Smooth muscle cell (in vitro differentiated cells): ENCODE data around the gene FYB2. TPM values are rescaled to one million over a fixed set of nuclear protein-coding genes. Genes with fewer than 3 reads are reported as not detected.

Experiments
- DNase-seq: peaks from one replicate; lab custom pipeline; 2025; ENCODE audit not compliant: unreplicated experiment; lab: John Stamatoyannopoulos, UW
- H2AFZ ChIP-seq: fragments of 200-600 bp; sonication (generic); 2 replicates; pipeline ENCODE4 v1.6.0; 2016; ENCODE audit warnings: antibody characterized with exemption, low read depth, mild to moderate bottlenecking
- H3F3A ChIP-seq: fragments of 200-600 bp; sonication (generic); 2 replicates; pipeline ENCODE4 v1.6.0; 2017; ENCODE audit warnings: antibody characterized with exemption, low read depth
- H3K27ac ChIP-seq: fragments of 200-600 bp; sonication (generic); 2 replicates; pipeline ENCODE4 v1.5.1; 2016; ENCODE audit warnings: low read depth, mild to moderate bottlenecking
- H3K27me3 ChIP-seq: fragments of 200-600 bp; sonication (generic); 2 replicates; pipeline ENCODE4 v1.6.1; 2016; ENCODE audit warnings: low read depth, mild to moderate bottlenecking
- H3K36me3 ChIP-seq: fragments of 200-600 bp; sonication (generic); 2 replicates; pipeline ENCODE4 v1.5.1; 2016; ENCODE audit warnings: low read depth
- H3K4me1 ChIP-seq: fragments of 200-600 bp; sonication (generic); 2 replicates; pipeline ENCODE4 v1.5.1; 2016; ENCODE audit warnings: low read depth
- H3K4me2 ChIP-seq: fragments of 200-600 bp; sonication (generic); 2 replicates; pipeline ENCODE4 v1.6.0; 2016; ENCODE audit warnings: mild to moderate bottlenecking
- H3K4me3 ChIP-seq: fragments of 200-600 bp; sonication (generic); 2 replicates; pipeline ENCODE4 v1.5.1; 2016; ENCODE audit warnings: mild to moderate bottlenecking
- H3K79me2 ChIP-seq: fragments of 200-600 bp; sonication (generic); 2 replicates; pipeline ENCODE4 v1.6.0; 2016; ENCODE audit warnings: low read depth, mild to moderate bottlenecking
- H3K9ac ChIP-seq: fragments of 200-600 bp; sonication (generic); 2 replicates; pipeline ENCODE4 v1.6.0; 2016; ENCODE audit warnings: low read depth
- H3K9me3 ChIP-seq: fragments of 200-600 bp; sonication (generic); replicated peaks from 2 replicates; pipeline ENCODE4 v1.5.1; 2016; ENCODE audit warnings: low read depth
- H4K20me1 ChIP-seq: fragments of 200-600 bp; sonication (generic); 2 replicates; pipeline ENCODE4 v1.6.0; 2016; ENCODE audit warnings: low read depth
- WGBS: methylation state at CpG from one replicate; pipeline ENCODE4 v1.1.7; 2016; ENCODE audit warnings: low lambda C conversion rate; 5-methylcytosine and 5-hydroxymethylcytosine counted together
- polyA plus RNA-seq: library from polyadenylated mRNA; unstranded; fragments of >200 nt; fragmentation: Nextera tagmentation; extraction: Ambion mirVana; gene quantifications from 2 replicates; pipeline ENCODE4 v1.2.1, GENCODE V29; 2016
- total RNA-seq: library from RNA; depleted of rRNA; stranded (reverse); fragments of >200 nt; gene quantifications from 2 replicates; pipeline ENCODE4 v1.2.3, GENCODE V29; 2014
- TF ChIP-seq, protein P1 (sequence below): fragments of 200-600 bp; sonication (generic); IDR thresholded peaks from 2 replicates; pipeline ENCODE4 v1.5.1; 2017; ENCODE audit warnings: borderline replicate concordance, mild to moderate bottlenecking, antibody characterized with exemption; ENCODE audit not compliant: insufficient read depth, poor library complexity, severe bottlenecking

FYB2 gene
- total and polyA plus RNA-seq, 2 experiments from 2014 or later: 0.65 to 3.6 TPM

DNA sequence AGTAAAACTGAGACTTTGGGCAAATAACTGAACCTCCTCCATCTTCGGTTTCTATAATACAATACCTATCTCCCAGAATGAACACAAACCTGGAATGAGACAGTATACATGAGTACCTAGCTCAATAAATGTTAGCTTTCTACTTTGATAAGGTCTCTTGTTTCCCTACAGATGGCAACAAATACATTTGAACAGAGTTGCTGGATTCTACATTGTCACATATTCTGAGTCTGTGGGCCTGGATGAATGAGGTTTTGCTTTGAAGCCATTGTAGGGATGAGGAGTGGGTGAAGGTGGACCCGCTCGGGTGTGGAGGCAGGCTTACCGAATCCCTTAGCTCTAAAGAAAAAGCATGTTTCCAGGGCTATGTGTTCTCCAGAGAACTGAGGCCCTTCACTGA is 13.9 kb upstream of the FYB2 start:
- H3K4me1 ChIP-seq: no peaks in the 10 kb centered on the region
- H3K27me3 ChIP-seq: no peaks in the 10 kb centered on the region
- WGBS: 97% methylated on average over 4 of the region's 4 CpGs
- H3K9me3 ChIP-seq: no peaks in the 10 kb centered on the region
- no peak overlapping the region for H3K4me3 ChIP-seq
- H3K36me3 ChIP-seq: no peaks in the 10 kb centered on the region
- no peaks in the 10 kb centered on the region for H3K79me2 ChIP-seq
- peak overlapping the region; percentile 66 for H3K27ac ChIP-seq
- H4K20me1 ChIP-seq: no peaks in the 10 kb centered on the region
- peak overlapping the region; percentile 52 for H3K9ac ChIP-seq
- peak overlapping the region; percentile 48 for H3K4me2 ChIP-seq
- TF ChIP-seq, protein P1, sequence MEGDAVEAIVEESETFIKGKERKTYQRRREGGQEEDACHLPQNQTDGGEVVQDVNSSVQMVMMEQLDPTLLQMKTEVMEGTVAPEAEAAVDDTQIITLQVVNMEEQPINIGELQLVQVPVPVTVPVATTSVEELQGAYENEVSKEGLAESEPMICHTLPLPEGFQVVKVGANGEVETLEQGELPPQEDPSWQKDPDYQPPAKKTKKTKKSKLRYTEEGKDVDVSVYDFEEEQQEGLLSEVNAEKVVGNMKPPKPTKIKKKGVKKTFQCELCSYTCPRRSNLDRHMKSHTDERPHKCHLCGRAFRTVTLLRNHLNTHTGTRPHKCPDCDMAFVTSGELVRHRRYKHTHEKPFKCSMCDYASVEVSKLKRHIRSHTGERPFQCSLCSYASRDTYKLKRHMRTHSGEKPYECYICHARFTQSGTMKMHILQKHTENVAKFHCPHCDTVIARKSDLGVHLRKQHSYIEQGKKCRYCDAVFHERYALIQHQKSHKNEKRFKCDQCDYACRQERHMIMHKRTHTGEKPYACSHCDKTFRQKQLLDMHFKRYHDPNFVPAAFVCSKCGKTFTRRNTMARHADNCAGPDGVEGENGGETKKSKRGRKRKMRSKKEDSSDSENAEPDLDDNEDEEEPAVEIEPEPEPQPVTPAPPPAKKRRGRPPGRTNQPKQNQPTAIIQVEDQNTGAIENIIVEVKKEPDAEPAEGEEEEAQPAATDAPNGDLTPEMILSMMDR: no peak
- no peak for DNase-seq
- H2AFZ ChIP-seq: no peak overlapping the region
- no peaks in the 10 kb centered on the region for H3F3A ChIP-seq

GRCh38 chr1:56831871-56832693 is 12.9 kb upstream of the FYB2 start:
- TF ChIP-seq, protein P1: peak; percentile 99
- H3K4me3 ChIP-seq: peak overlapping the region; percentile 36
- peak; percentile 11 for DNase-seq
- H3K27ac ChIP-seq: peak overlapping the region; percentile 66
- H2AFZ ChIP-seq: peak overlapping the region; percentile 6
- H3K36me3 ChIP-seq: no peaks in the 10 kb centered on the region
- H4K20me1 ChIP-seq: no peaks in the 10 kb centered on the region
- H3K9ac ChIP-seq: peak overlapping the region; percentile 52
- H3K27me3 ChIP-seq: no peaks in the 10 kb centered on the region
- no peaks in the 10 kb centered on the region for H3F3A ChIP-seq
- WGBS: 4% methylated on average over 8 of the region's 8 CpGs
- H3K79me2 ChIP-seq: no peaks in the 10 kb centered on the region
- H3K4me2 ChIP-seq: peak overlapping the region; percentile 78
- no peaks in the 10 kb centered on the region for H3K4me1 ChIP-seq
- H3K9me3 ChIP-seq: no peaks in the 10 kb centered on the region

- Histone ChIP-seq H3K79me2 (no peaks in the 10 kb centered on the region), H3K36me3 (no peaks in the 10 kb centered on the region), H3K9ac (no peak overlapping the region), H4K20me1 (no peaks in the 10 kb centered on the region), H2AFZ (no peak overlapping the region), H3K4me2 (no peak overlapping the region), H3K4me1 (no peaks in the 10 kb centered on the region), H3K4me3 (no peak overlapping the region), H3K27ac (no peak overlapping the region), H3K9me3 (no peaks in the 10 kb centered on the region), H3K27me3 (no peaks in the 10 kb centered on the region), H3F3A (no peaks in the 10 kb centered on the region)
- TF ChIP-seq, protein P1: no peak
- no peak for DNase-seq
- 97% methylated on average over 4 of the region's 4 CpGs for WGBS
Observed at GRCh38 chr1:56830052-56830451, 10.8 kb upstream of the FYB2 start.

DNA sequence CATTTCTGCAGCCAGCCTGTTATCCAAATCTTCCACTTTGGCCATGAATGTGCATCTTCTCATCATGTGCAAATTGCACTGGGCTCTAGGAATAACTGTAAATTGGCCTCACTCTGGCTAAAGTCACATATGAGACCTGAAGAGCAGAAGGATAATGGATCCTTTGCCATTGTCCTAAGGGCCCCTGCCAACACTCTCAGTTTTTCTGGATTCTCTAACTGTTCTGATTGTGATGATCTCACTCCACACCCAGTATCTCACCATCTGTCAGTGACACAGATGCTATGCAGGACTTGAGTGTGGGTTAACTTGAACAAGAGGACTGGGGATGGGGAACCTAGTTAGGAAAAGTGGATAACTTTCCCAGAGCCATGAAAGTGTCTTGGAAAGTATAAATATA is 8.5 kb upstream of the FYB2 start:
- no peak overlapping the region for H3K4me3 ChIP-seq
- TF ChIP-seq, protein P1: no peak

More for the DNA sequence above, 8.5 kb upstream of the FYB2 start:
- DNase-seq: no peak
- no peaks in the 10 kb centered on the region for H3F3A ChIP-seq
- H2AFZ ChIP-seq: no peak overlapping the region
- no peaks in the 10 kb centered on the region for H3K9me3 ChIP-seq
- H3K27ac ChIP-seq: no peak overlapping the region
- no peaks in the 10 kb centered on the region for H3K4me1 ChIP-seq
- no peaks in the 10 kb centered on the region for H3K36me3 ChIP-seq
- H3K79me2 ChIP-seq: no peaks in the 10 kb centered on the region
- no peaks in the 10 kb centered on the region for H4K20me1 ChIP-seq
- no peak overlapping the region for H3K9ac ChIP-seq
- no peaks in the 10 kb centered on the region for H3K27me3 ChIP-seq
- H3K4me2 ChIP-seq: no peak overlapping the region
